HEK293 (cell line): ENCODE measurements around the gene ANTXR2.

Experiments
- CTCF ChIA-PET: fragments of 350-600 bp; formaldehyde crosslinking; extraction: SDS; loops from one replicate; lab custom pipeline; 2021; ENCODE audit warnings: antibody characterized with exemption; lab: Yijun Ruan, JAX
- POLR2A ChIA-PET: fragments of 300-600 bp; formaldehyde crosslinking; extraction: SDS; loops from one replicate; lab custom pipeline; 2020; ENCODE audit warnings: antibody characterized with exemption, inconsistent platforms; lab: Yijun Ruan, JAX
- H3K27ac ChIP-seq: fragments of 200-500 bp; sonication (Bioruptor generic); 2 replicates; pipeline ENCODE4 v1.5.1; 2014; ENCODE audit warnings: low read depth, low read length, control low read depth, inconsistent platforms; ENCODE audit errors: extremely low read depth
- H3K36me3 ChIP-seq, 2 experiments: fragments of 200-500 bp in 1 of 2; sonication (Bioruptor generic) in 1 of 2; 1 replicate in 1 of 2; 2 replicates in 1 of 2; pipeline ENCODE4 v1.5.1; 2014 to 2017; ENCODE audit warnings: inconsistent platforms in 2 of 2, low read length in 2 of 2; ENCODE audit not compliant: control insufficient read depth in 2 of 2, insufficient read depth in 1 of 2
- H3K4me1 ChIP-seq: fragments of 200-500 bp; sonication (Bioruptor generic); 2 replicates; pipeline ENCODE4 v1.5.1; 2014; ENCODE audit warnings: mild to moderate bottlenecking, low read length, inconsistent platforms; ENCODE audit not compliant: control insufficient read depth, insufficient read depth
- H3K4me3 ChIP-seq: 2 replicates; pipeline ENCODE4 v1.5.1; 2011; ENCODE audit warnings: low read depth, mild to moderate bottlenecking, control low read depth, low read length, moderate library complexity
- H3K9me3 ChIP-seq: fragments of 200-500 bp; sonication (Bioruptor generic); 2 replicates; pipeline ENCODE4 v1.5.1; 2014; ENCODE audit warnings: low read depth, low read length, inconsistent platforms; ENCODE audit not compliant: control insufficient read depth, insufficient read depth
- HOXD13 ChIP-seq: sonication (generic); formaldehyde crosslinking; IDR thresholded peaks from 2 replicates; pipeline ENCODE4 v1.8.0; 2022; ENCODE audit warnings: missing genetic modification reagents, borderline replicate concordance
- KLF8 ChIP-seq: fragments of 450-650 bp; formaldehyde crosslinking; IDR thresholded peaks from 2 replicates; pipeline ENCODE4 v1.5.1; 2016; ENCODE audit warnings: missing biosample characterization, missing genetic modification characterization
- KLF9 ChIP-seq: fragments of 450-650 bp; formaldehyde crosslinking; IDR thresholded peaks from 2 replicates; pipeline ENCODE4 v1.5.1; 2016; ENCODE audit warnings: missing biosample characterization, missing genetic modification characterization, low read depth
- ZBTB44 ChIP-seq: fragments of 450-650 bp; IDR thresholded peaks from 2 replicates; pipeline ENCODE4 v1.5.1; 2018; ENCODE audit warnings: missing biosample characterization, mild to moderate bottlenecking, missing genetic modification characterization
- ZBTB8A ChIP-seq: fragments of 450-650 bp; formaldehyde crosslinking; IDR thresholded peaks from 2 replicates; pipeline ENCODE4 v1.5.1; 2016; ENCODE audit warnings: missing biosample characterization, missing genetic modification characterization
- ZNF133 ChIP-seq: fragments of 450-650 bp; formaldehyde crosslinking; IDR thresholded peaks from 2 replicates; pipeline ENCODE4 v1.5.1; 2016; ENCODE audit warnings: missing biosample characterization, missing genetic modification characterization
- ZNF146 ChIP-seq: fragments of 450-650 bp; formaldehyde crosslinking; IDR thresholded peaks from 2 replicates; pipeline ENCODE4 v1.5.1; 2016; ENCODE audit warnings: missing biosample characterization, missing genetic modification characterization
- ZNF19 ChIP-seq: fragments of 450-650 bp; formaldehyde crosslinking; IDR thresholded peaks from 2 replicates; pipeline ENCODE4; 2016; ENCODE audit warnings: missing biosample characterization, missing genetic modification characterization, low read depth
- ZNF239 ChIP-seq: fragments of 450-650 bp; formaldehyde crosslinking; IDR thresholded peaks from 2 replicates; pipeline ENCODE4 v1.5.1; 2016; ENCODE audit warnings: missing biosample characterization, missing genetic modification characterization
- ZNF274 ChIP-seq, 2 experiments: fragments of 200-500 bp in 1 of 2; fragments of 450-650 bp in 1 of 2; sonication (Bioruptor generic) in 1 of 2; formaldehyde crosslinking in 1 of 2; IDR thresholded peaks; 2 replicates each; pipeline versions ENCODE4 v1.5.1 to v1.6.1; 2014 to 2016; ENCODE audit warnings: borderline replicate concordance in 1 of 2, inconsistent platforms in 1 of 2, low read length in 1 of 2, missing biosample characterization in 1 of 2, missing genetic modification characterization in 1 of 2
- ZNF416 ChIP-seq: fragments of 450-650 bp; formaldehyde crosslinking; IDR thresholded peaks from 2 replicates; pipeline ENCODE4 v1.5.1; 2016; ENCODE audit warnings: missing biosample characterization, missing genetic modification characterization
- ZNF433 ChIP-seq: fragments of 450-650 bp; formaldehyde crosslinking; IDR thresholded peaks from 2 replicates; pipeline ENCODE4 v1.5.1; 2016; ENCODE audit warnings: missing biosample characterization, missing genetic modification characterization, low read depth
- ZNF473 ChIP-seq: fragments of 450-650 bp; formaldehyde crosslinking; IDR thresholded peaks from 2 replicates; pipeline ENCODE4 v1.5.1; 2017; ENCODE audit warnings: missing biosample characterization, missing genetic modification characterization
- ZNF513 ChIP-seq: fragments of 450-650 bp; IDR thresholded peaks from 2 replicates; pipeline ENCODE4 v1.5.1; 2018; ENCODE audit warnings: missing biosample characterization, missing genetic modification characterization
- ZNF549 ChIP-seq: fragments of 450-650 bp; IDR thresholded peaks from 2 replicates; pipeline ENCODE4 v1.5.1; 2018; ENCODE audit warnings: missing biosample characterization, missing genetic modification characterization, mild to moderate bottlenecking, inconsistent platforms, moderate library complexity
- ZNF610 ChIP-seq: fragments of 450-650 bp; formaldehyde crosslinking; IDR thresholded peaks from 2 replicates; pipeline ENCODE4 v1.5.1; 2016; ENCODE audit warnings: missing biosample characterization, missing genetic modification characterization, borderline replicate concordance
- ZNF623 ChIP-seq: fragments of 450-650 bp; formaldehyde crosslinking; IDR thresholded peaks from 2 replicates; pipeline ENCODE4 v1.5.1; 2016; ENCODE audit warnings: missing biosample characterization, missing genetic modification characterization
- ZNF624 ChIP-seq: fragments of 450-650 bp; formaldehyde crosslinking; IDR thresholded peaks from 2 replicates; pipeline ENCODE4 v1.5.1; 2017; ENCODE audit warnings: missing biosample characterization, missing genetic modification characterization
- ZNF777 ChIP-seq: fragments of 450-650 bp; formaldehyde crosslinking; IDR thresholded peaks from 2 replicates; pipeline ENCODE4 v1.5.1; 2017; ENCODE audit warnings: missing biosample characterization, missing genetic modification characterization, borderline replicate concordance
- ZSCAN18 ChIP-seq: fragments of 450-650 bp; formaldehyde crosslinking; IDR thresholded peaks from 2 replicates; pipeline ENCODE4 v1.5.1; 2016; ENCODE audit warnings: missing biosample characterization, missing genetic modification characterization
- TF ChIP-seq, protein P1 (sequence below): fragments of 450-650 bp; formaldehyde crosslinking; IDR thresholded peaks from 2 replicates; pipeline ENCODE4 v1.5.1; 2016; ENCODE audit warnings: missing biosample characterization, missing genetic modification characterization

ANTXR2 gene

GRCh38 chr4:79872738-79873137 lies 200.3 kb downstream of the ANTXR2 start (continued):
- TF ChIP-seq KLF9 (tag by site-specific recombination) (no peak), ZNF549 (tag by site-specific recombination) (no peak), ZNF416 (no peak), ZNF239 (tag by site-specific recombination) (no peak)

- TF ChIP-seq ZNF274 (IDR thresholded peaks at IDR 0.05; ENCODE audit: low read length) (no peak), ZNF274 (tag by site-specific recombination; IDR thresholded peaks at IDR 0.05; ENCODE audit: borderline replicate concordance) (no peak), ZBTB44 (tag by site-specific recombination) (no peak), ZNF624 (tag by site-specific recombination) (no peak), ZNF777 (tag by site-specific recombination) (no peak), ZNF146 (tag by site-specific recombination) (no peak), ZNF19 (tag by site-specific recombination) (no peak), HOXD13 (CRISPR knock-in tag) (no peak), ZNF623 (tag by site-specific recombination) (no peak), ZBTB8A (no peak), ZNF513 (no peak), ZNF433 (tag by site-specific recombination) (no peak), ZNF610 (tag by site-specific recombination) (no peak), ZSCAN18 (tag by site-specific recombination) (no peak), ZNF473 (tag by site-specific recombination) (no peak), KLF8 (tag by site-specific recombination) (no peak), ZNF133 (tag by site-specific recombination) (no peak)
- TF ChIP-seq, protein P1, sequence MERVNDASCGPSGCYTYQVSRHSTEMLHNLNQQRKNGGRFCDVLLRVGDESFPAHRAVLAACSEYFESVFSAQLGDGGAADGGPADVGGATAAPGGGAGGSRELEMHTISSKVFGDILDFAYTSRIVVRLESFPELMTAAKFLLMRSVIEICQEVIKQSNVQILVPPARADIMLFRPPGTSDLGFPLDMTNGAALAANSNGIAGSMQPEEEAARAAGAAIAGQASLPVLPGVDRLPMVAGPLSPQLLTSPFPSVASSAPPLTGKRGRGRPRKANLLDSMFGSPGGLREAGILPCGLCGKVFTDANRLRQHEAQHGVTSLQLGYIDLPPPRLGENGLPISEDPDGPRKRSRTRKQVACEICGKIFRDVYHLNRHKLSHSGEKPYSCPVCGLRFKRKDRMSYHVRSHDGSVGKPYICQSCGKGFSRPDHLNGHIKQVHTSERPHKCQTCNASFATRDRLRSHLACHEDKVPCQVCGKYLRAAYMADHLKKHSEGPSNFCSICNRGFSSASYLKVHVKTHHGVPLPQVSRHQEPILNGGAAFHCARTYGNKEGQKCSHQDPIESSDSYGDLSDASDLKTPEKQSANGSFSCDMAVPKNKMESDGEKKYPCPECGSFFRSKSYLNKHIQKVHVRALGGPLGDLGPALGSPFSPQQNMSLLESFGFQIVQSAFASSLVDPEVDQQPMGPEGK (tag by site-specific recombination), result no peak
- H3K9me3 ChIP-seq, result no peaks in the 10 kb centered on the region
- ChIA-PET CTCF (no interaction called here), POLR2A (no interaction called here)
- H3K4me3 ChIP-seq, result no peak overlapping the region
- H3K36me3 ChIP-seq, result no peaks in the 10 kb centered on the region
- no peaks in the 10 kb centered on the region for H3K4me1 ChIP-seq
- H3K27ac ChIP-seq, result no peak overlapping the region
These were observed 201.1 kb downstream of the ANTXR2 start for GRCh38 chr4:79871961-79872360.
